Measurements from ENCODE around the gene BCORL1. TPM values are rescaled to one million over a fixed set of nuclear protein-coding genes. Genes with fewer than 3 reads are reported as not detected.

Gene BCORL1
- total and polyA plus RNA-seq, 5 experiments from 2014 or later: 1.0 to 9.6 (median 1.8) TPM

DNA sequence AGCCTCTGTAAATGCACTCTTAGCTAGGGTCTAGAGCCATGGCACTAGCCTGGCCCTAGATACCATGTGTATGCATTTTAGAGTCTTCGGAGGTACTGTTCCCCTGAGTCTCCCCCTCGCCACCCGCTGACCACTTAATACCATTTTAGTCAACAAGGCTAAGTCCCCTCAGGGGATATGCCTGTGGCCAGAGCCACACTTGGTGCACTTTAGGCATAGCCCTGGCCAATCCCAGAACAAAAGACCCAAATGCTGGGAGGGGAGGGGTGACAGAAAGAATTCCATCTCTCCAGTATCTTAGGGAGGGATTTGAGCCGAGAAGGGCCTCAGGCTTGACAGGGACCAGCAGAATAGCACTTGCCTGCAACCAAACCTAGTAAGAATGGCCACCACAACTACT lies 28.6 kb upstream of the BCORL1 start:
- Mint-ChIP-seq H3K4me1 (peaks cover 7 to 25% (median 23%) of the 10 kb centered on the region in 4 donors), H3K27me3 (peaks cover 0 to 2% (median 0%) of the 10 kb centered on the region in 5 donors), H3K27ac (peak overlapping the region in 5 of 10 donors; percentile 53 to 69 (median 60)), H3K9me3 (peaks cover 0 to 2% (median 0%) of the 10 kb centered on the region in 9 donors), H3K36me3 (no peaks in the 10 kb centered on the region), H3K4me3 (peak overlapping the region; percentile 47 to 90 (median 76))
- POLR2A ChIA-PET: interaction anchor here (2.1 kb wide), 1 partner anchor 8 kb away, joined by 8 read pairs; no protein-coding TSS in a partner anchor
- no peak for DNase-seq
- ATAC-seq: no peak

DNA sequence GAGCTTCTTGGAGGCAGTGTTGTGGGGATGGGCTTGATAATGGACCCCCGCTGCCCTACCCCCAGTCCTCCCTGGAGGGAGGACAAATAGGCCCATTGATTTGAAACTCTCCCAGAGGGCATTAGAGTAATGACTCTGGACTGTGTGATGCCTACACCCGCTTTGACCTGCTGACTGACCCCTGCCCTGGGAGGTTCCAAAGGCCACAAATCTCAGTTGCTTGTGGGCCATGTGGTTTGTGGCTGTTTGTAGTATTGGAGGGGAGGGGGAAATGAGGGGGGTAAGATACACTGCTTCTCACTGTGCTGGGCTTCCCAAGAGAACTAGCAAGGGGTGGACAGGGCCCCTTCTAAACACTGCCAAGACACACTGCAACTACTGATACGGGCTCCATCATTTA lies 27.6 kb upstream of the BCORL1 start:
- Mint-ChIP-seq H3K36me3 (no peaks in the 10 kb centered on the region), H3K9me3 (peaks cover 0 to 2% (median 0%) of the 10 kb centered on the region in 9 donors), H3K27me3 (peaks cover 0 to 2% (median 0%) of the 10 kb centered on the region in 5 donors), H3K4me1 (peaks cover 7 to 31% (median 26%) of the 10 kb centered on the region in 4 donors), H3K27ac (peak overlapping the region in 1 of 10 donors; percentile 53), H3K4me3 (peak overlapping the region in 2 of 10 donors; percentile 10 to 38)
- DNase-seq (no peak), ATAC-seq (no peak)
- POLR2A ChIA-PET: interaction anchor here (2.3 kb wide), 1 partner anchor 23 kb away, joined by 5 read pairs; no protein-coding TSS in a partner anchor

DNA sequence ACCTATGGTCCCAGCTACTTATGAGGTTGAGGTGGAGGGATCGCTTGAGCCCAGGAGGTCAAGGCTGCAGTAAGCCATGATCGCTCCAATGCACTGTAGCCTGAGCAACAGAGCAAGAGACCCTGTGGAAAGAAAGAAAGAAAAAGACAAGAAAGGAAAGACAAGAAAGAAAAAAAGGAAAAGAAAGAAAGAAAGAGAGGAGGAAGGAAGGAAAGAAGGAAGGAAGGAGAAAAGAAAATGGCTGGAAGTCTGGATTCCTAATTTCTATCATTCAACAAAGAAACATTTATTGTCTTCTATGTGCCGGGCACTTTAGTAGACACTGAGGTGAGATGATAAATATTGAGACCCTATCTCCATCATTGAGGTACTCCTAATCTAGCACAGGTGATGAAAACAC lies 26.8 kb upstream of the BCORL1 start:
- H3K27me3 Mint-ChIP-seq: peaks cover 0 to 2% (median 0%) of the 10 kb centered on the region in 5 donors
- H3K27ac Mint-ChIP-seq: no peak overlapping the region
- H3K4me3 Mint-ChIP-seq: peak overlapping the region in 8 of 10 donors; percentile 0 to 64 (median 40)
- peaks cover 0 to 2% (median 0%) of the 10 kb centered on the region in 9 donors for H3K9me3 Mint-ChIP-seq
- H3K36me3 Mint-ChIP-seq: no peaks in the 10 kb centered on the region
- peaks cover 9 to 34% (median 30%) of the 10 kb centered on the region in 4 donors for H3K4me1 Mint-ChIP-seq
- DNase-seq (no peak), ATAC-seq (no peak)
- POLR2A ChIA-PET: interaction anchor here (1.4 to 2.3 kb wide), 2 partner anchors 24 to 27 kb away, joined by 4 to 5 read pairs; partner anchors contain the start of gene BCORL1

GRCh38 chrX:129956145-129956544 lies 26.3 kb upstream of the BCORL1 start:
- H3K9me3 Mint-ChIP-seq: peaks cover 0 to 2% (median 0%) of the 10 kb centered on the region in 9 donors
- DNase-seq (no peak), ATAC-seq (no peak)
- peak overlapping the region in 8 of 10 donors; percentile 8 to 72 (median 55) for H3K4me3 Mint-ChIP-seq
- peaks cover 0 to 2% (median 0%) of the 10 kb centered on the region in 5 donors for H3K27me3 Mint-ChIP-seq
- POLR2A ChIA-PET: interaction anchor here (0.9 to 2.3 kb wide), 4 partner anchors 23 to 32 kb away, joined by 3 to 5 read pairs (median 4); partner anchors contain the start of gene BCORL1
- no peaks in the 10 kb centered on the region for H3K36me3 Mint-ChIP-seq
- no peak overlapping the region for H3K27ac Mint-ChIP-seq
- peaks cover 9 to 34% (median 32%) of the 10 kb centered on the region in 4 donors for H3K4me1 Mint-ChIP-seq

DNA sequence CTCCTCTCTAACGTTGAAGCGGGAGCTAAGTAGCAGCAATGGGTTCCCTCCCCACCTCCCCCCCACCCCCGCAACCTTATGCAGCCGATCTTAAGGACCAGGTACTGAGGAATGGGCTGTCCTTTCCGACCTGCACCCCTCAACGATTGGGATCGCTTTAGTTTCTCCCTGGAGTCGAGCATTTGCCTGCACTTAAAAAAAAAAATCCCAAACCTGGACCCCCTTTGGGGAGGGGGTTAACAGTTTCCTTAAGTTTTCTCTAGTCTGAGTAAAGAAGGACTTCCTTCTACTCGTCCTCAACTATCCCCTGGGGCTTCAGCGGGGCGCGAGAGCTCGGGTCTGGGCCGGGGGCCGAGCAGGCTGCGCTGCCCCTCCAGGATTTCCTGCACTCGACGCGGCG lies 25.7 kb upstream of the BCORL1 start:
- Mint-ChIP-seq H3K4me3 (peak overlapping the region in 9 of 10 donors; percentile 22 to 72 (median 60)), H3K4me1 (peaks cover 10 to 39% (median 38%) of the 10 kb centered on the region in 4 donors), H3K27me3 (peaks cover 0 to 2% (median 0%) of the 10 kb centered on the region in 5 donors), H3K36me3 (no peaks in the 10 kb centered on the region), H3K9me3 (peaks cover 0 to 2% (median 0%) of the 10 kb centered on the region in 9 donors), H3K27ac (peak overlapping the region in 3 of 10 donors; percentile 33 to 67 (median 52))
- POLR2A ChIA-PET: interaction anchor here (0.5 to 2.3 kb wide), 5 partner anchors 22 to 211 kb away, joined by 3 to 5 read pairs (median 4); partner anchors contain the start of gene BCORL1
- DNase-seq (no peak), ATAC-seq (no peak)

DNA sequence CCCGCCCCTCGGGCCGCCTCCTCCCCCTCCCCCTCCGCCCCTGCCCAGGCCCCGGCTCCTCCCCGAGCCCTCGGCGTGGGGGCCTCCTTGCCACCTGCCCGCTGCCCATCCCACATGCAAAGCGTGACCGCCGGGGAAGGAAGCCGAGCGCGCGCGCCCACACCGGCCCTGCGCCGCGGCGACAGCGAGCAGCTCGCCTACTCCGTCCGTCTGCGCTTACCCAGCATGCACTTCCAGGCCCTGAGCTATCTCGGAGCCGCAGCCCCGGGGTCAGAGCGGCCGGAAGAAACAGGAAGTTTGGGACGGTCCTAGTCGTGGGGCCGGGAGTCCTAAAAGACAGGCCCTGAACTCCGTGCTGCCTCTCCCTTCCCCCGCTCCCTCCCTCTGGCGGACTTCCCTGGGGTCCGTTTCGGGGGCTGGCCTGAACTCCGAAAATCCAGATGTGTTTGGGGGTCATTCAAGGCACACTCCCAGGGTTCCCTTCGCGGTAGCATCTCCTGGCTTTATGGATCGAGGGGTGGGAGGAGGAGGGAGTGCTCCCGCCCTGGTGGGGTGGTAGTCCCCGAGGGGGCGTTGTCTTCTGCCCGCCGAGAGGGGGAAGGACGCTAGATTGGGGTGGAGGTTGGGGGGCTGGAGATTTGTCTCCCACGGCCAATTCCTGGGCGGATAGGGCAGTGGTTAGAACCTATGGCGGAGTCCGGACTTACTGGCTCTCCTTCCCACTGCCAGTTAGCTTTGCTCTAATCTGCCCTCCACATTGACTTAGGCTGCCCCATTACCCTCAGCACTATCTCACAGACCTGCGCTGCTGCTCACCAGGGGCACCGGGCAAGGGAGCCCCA lies 25.0 kb upstream of the BCORL1 start:
- H3K36me3 Mint-ChIP-seq: no peaks in the 10 kb centered on the region
- peak in 4 of 10 donors; percentile 13 to 22 (median 18) for DNase-seq
- H3K27ac Mint-ChIP-seq: peak overlapping the region in 4 of 10 donors; percentile 32 to 67 (median 44)
- H3K4me3 Mint-ChIP-seq: peak overlapping the region; percentile 61 to 82 (median 67)
- H3K27me3 Mint-ChIP-seq: peaks cover 0 to 2% (median 0%) of the 10 kb centered on the region in 5 donors
- ATAC-seq: peak; percentile 21 to 47
- H3K9me3 Mint-ChIP-seq: peaks cover 0 to 2% (median 0%) of the 10 kb centered on the region in 9 donors
- POLR2A ChIA-PET: interaction anchor here (0.5 to 1.0 kb wide), 3 partner anchors 20 to 210 kb away, joined by 3 to 4 read pairs (median 3); no protein-coding TSS in a partner anchor
- H3K4me1 Mint-ChIP-seq: peaks cover 12 to 43% (median 39%) of the 10 kb centered on the region in 4 donors

DNA sequence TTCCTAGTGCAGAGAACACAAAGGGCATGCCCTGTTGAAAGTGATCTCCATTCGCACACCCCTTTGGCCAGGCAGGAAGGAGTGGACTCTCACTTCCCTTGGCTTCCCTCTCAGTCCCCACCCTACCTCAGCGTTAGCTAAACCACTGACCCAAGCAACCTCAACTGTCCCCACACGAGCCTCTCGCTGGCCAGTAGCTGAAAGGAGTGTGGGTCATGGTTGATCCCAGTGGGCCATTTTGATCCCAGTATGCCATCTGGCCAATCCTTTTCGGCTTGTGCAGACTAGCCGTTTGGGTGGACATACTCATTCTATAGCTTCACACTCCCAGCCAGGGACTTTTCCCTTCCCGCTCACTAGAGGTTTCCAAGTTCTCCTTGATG lies 24.4 kb upstream of the BCORL1 start:
- Mint-ChIP-seq H3K27ac (peak overlapping the region in 3 of 10 donors; percentile 31 to 49 (median 32)), H3K27me3 (no peaks in the 10 kb centered on the region), H3K9me3 (no peaks in the 10 kb centered on the region), H3K4me3 (peak overlapping the region; percentile 15 to 81 (median 66)), H3K36me3 (no peaks in the 10 kb centered on the region), H3K4me1 (peaks cover 10 to 42% (median 34%) of the 10 kb centered on the region in 4 donors)
- no peak for DNase-seq
- POLR2A ChIA-PET: interaction anchor here (0.8 kb wide), 1 partner anchor 20 kb away, joined by 3 read pairs; no protein-coding TSS in a partner anchor
- no peak for ATAC-seq

- H3K4me3 Mint-ChIP-seq: peak overlapping the region in 2 of 10 donors; percentile 42 to 62
- H3K9me3 Mint-ChIP-seq: no peaks in the 10 kb centered on the region
- DNase-seq (no peak), ATAC-seq (no peak)
- peak overlapping the region in 4 of 10 donors; percentile 16 to 60 (median 34) for H3K27ac Mint-ChIP-seq
- H3K27me3 Mint-ChIP-seq: no peaks in the 10 kb centered on the region
- H3K36me3 Mint-ChIP-seq: no peaks in the 10 kb centered on the region
- POLR2A ChIA-PET: no interaction called here
- H3K4me1 Mint-ChIP-seq: peaks cover 10 to 38% (median 33%) of the 10 kb centered on the region in 4 donors
Measured at GRCh38 chrX:129958814-129959492, 23.5 kb upstream of the BCORL1 start.

DNA sequence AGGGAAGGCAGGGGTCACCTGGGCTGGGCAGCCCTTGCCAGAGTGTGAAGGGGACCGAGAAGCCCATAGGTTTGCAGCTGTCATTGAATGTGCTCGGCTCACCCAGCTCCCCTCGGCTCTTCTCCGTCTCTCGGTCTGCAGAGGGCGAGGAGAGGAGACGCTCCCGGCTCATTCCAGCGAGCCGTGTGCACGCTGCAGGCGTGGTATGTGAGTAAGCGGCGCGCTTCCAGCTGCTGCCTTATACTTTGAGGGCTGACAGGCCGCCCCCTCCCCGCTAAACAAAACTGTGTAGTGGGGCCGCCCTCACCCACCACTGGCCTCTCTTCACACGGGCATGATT lies 23.0 kb upstream of the BCORL1 start:
- POLR2A ChIA-PET: no interaction called here
- DNase-seq: no peak
- ATAC-seq: no peak
- no peak overlapping the region for H3K4me3 Mint-ChIP-seq
- H3K27ac Mint-ChIP-seq: peak overlapping the region in 2 of 10 donors; percentile 2 to 32
- H3K27me3 Mint-ChIP-seq: no peaks in the 10 kb centered on the region
- peaks cover 10 to 38% (median 33%) of the 10 kb centered on the region in 4 donors for H3K4me1 Mint-ChIP-seq
- no peaks in the 10 kb centered on the region for H3K9me3 Mint-ChIP-seq
- no peaks in the 10 kb centered on the region for H3K36me3 Mint-ChIP-seq

GRCh38 chrX:129961180-129962083 lies 21.0 kb upstream of the BCORL1 start:
- Mint-ChIP-seq H3K9me3 (no peaks in the 10 kb centered on the region), H3K4me3 (peak overlapping the region; percentile 72 to 84 (median 81)), H3K27ac (peak overlapping the region; percentile 82 to 95 (median 88)), H3K4me1 (peaks cover 10 to 38% (median 31%) of the 10 kb centered on the region in 4 donors), H3K27me3 (no peaks in the 10 kb centered on the region), H3K36me3 (no peaks in the 10 kb centered on the region)
- peak; percentile 81 to 84 for ATAC-seq
- DNase-seq: peak in 9 of 10 donors; percentile 24 to 80 (median 46)
- POLR2A ChIA-PET: interaction anchor here (0.6 to 1.6 kb wide), 8 partner anchors 8 to 155 kb away, joined by 3 to 8 read pairs (median 4); partner anchors contain the start of gene BCORL1

GRCh38 chrX:129963729-129964128 lies 18.7 kb upstream of the BCORL1 start:
- POLR2A ChIA-PET: no interaction called here
- no peak overlapping the region for H3K27ac Mint-ChIP-seq

More at GRCh38 chrX:129963729-129964128, 18.7 kb upstream of the BCORL1 start:
- Mint-ChIP-seq H3K27me3 (no peaks in the 10 kb centered on the region), H3K9me3 (no peaks in the 10 kb centered on the region), H3K4me1 (peaks cover 6 to 25% (median 19%) of the 10 kb centered on the region in 4 donors), H3K4me3 (no peak overlapping the region), H3K36me3 (no peaks in the 10 kb centered on the region)
- ATAC-seq (no peak), DNase-seq (no peak)

All from naive thymus-derived CD8-positive, alpha-beta T cell (primary cell).